ENCODE results near the gene PLD4.
"Not testable (repeated sequence)": the region's sequence is repeated elsewhere in the genome, so short reads cannot be mapped to it uniquely, and the experiment has no call there.

The PLD4 gene

GRCh38 chr14:104944436-104945205 is 19.9 kb downstream of the PLD4 start:
- H3K4me3 ChIP-seq (ENCODE audit: low read depth in 1 of 2, low read length in 1 of 2); H3K9me3 ChIP-seq; H3K27ac ChIP-seq; H3K36me3 ChIP-seq; H3K4me1 ChIP-seq (ENCODE audit: control insufficient read depth in 1 of 2, insufficient read depth in 1 of 2, low read depth in 1 of 2, low read length in 1 of 2); H3K27me3 ChIP-seq: not testable (repeated sequence)

- H3K9me3 ChIP-seq; H3K27ac ChIP-seq; H3K27me3 ChIP-seq; H3K4me1 ChIP-seq (ENCODE audit: control insufficient read depth in 1 of 2, insufficient read depth in 1 of 2, low read depth in 1 of 2, low read length in 1 of 2); H3K4me3 ChIP-seq (ENCODE audit: low read depth in 1 of 2, low read length in 1 of 2); H3K36me3 ChIP-seq: not testable (repeated sequence)
These were observed 20.6 kb downstream of the PLD4 start for GRCh38 chr14:104945266-104945665.

- not testable (repeated sequence) for H3K36me3 ChIP-seq; H3K4me3 ChIP-seq (ENCODE audit: low read depth in 1 of 2, low read length in 1 of 2); H3K27ac ChIP-seq; H3K9me3 ChIP-seq; H3K4me1 ChIP-seq (ENCODE audit: control insufficient read depth in 1 of 2, insufficient read depth in 1 of 2, low read depth in 1 of 2, low read length in 1 of 2); H3K27me3 ChIP-seq
These were observed 21.6 kb downstream of the PLD4 start for GRCh38 chr14:104945986-104946965.

DNA sequence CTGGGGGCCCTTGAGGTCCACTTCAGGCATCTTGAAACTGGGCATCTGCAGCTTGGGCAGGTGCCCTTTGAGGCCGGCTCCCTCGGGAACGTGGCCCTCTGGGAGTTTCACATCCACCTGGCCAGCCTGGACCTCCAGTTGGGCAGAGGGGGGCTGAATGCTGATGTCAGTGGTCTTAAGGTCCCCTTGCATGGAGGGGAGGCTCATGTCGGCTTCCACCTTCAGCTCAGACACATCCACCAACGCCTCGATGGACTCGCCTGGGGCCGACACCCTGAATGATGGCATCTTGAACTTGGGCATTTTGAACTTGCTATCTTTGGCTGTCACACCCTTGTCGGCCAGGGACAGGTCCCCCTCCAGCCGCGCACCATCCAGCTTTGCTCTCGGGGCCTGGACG is 22.5 kb downstream of the PLD4 start:
- H3K27me3 ChIP-seq; H3K36me3 ChIP-seq; H3K4me3 ChIP-seq (ENCODE audit: low read depth in 1 of 2, low read length in 1 of 2); H3K27ac ChIP-seq; H3K4me1 ChIP-seq (ENCODE audit: control insufficient read depth in 1 of 2, insufficient read depth in 1 of 2, low read depth in 1 of 2, low read length in 1 of 2); H3K9me3 ChIP-seq: not testable (repeated sequence)

DNA sequence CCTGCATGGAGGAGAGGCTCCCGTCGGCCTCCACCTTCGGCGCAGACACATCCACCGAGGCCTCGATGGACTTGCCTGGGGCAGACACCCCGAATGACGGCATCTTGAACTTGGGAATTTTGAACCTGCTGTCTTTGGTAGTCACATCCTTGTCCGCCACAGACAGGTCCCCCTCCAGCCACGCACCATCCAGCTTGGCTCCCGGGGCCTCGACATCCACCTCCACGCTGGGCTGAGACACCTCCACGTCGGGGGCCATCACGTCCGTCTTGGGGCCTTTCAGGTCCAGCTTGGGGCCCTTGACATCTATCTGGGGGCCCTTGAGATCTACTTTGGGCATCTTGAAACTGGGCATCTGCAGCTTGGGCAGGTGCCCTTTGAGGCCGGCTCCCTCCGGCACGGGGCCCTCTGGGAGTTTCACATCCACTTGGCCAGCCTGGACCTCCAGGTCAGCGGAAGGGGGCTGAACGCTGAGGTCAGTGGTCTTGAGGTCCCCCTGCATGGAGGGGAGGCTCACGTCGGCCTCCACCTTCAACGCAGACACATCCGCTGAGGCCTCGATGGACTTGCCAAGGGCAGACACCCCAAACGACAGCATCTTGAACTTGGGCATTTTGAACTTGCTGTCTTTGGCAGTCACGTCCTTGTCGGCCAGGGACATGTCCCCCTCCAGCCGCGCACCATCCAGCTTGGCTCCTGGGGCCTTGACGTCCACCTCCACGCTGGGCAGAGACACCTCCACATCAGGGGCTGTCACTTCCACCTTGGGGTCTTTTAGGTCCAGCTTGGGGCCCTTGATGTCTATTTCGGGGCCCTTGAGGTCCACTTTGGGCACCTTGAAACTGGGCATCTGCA is 23.4 kb downstream of the PLD4 start:
- H3K4me3 ChIP-seq (ENCODE audit: low read depth in 1 of 2, low read length in 1 of 2); H3K9me3 ChIP-seq; H3K4me1 ChIP-seq (ENCODE audit: control insufficient read depth in 1 of 2, insufficient read depth in 1 of 2, low read depth in 1 of 2, low read length in 1 of 2); H3K27ac ChIP-seq; H3K36me3 ChIP-seq; H3K27me3 ChIP-seq: not testable (repeated sequence)

DNA sequence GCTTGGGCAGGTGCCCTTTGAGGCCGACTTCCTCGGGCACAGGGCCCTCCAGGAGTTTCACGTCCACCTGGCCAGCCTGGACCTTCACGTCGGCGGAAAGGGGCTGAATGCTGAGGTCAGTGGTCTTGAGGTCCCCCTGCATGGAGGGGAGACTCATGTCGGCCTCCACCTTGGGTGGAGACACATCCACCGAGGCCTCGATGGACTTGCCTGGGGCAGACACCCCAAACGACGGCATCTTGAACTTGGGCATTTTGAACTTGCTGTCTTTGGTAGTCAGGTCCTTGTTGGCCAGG is 24.0 kb downstream of the PLD4 start:
- Histone ChIP-seq H3K4me3 (ENCODE audit: low read depth in 1 of 2, low read length in 1 of 2) (no peak overlapping the region), H3K27me3 (no peaks in the 10 kb centered on the region), H3K36me3 (no peaks in the 10 kb centered on the region), H3K4me1 (ENCODE audit: control insufficient read depth in 1 of 2, insufficient read depth in 1 of 2, low read depth in 1 of 2, low read length in 1 of 2) (no peaks in the 10 kb centered on the region), H3K9me3 (no peaks in the 10 kb centered on the region), H3K27ac (no peak overlapping the region)
- TF ChIP-seq, protein P1, sequence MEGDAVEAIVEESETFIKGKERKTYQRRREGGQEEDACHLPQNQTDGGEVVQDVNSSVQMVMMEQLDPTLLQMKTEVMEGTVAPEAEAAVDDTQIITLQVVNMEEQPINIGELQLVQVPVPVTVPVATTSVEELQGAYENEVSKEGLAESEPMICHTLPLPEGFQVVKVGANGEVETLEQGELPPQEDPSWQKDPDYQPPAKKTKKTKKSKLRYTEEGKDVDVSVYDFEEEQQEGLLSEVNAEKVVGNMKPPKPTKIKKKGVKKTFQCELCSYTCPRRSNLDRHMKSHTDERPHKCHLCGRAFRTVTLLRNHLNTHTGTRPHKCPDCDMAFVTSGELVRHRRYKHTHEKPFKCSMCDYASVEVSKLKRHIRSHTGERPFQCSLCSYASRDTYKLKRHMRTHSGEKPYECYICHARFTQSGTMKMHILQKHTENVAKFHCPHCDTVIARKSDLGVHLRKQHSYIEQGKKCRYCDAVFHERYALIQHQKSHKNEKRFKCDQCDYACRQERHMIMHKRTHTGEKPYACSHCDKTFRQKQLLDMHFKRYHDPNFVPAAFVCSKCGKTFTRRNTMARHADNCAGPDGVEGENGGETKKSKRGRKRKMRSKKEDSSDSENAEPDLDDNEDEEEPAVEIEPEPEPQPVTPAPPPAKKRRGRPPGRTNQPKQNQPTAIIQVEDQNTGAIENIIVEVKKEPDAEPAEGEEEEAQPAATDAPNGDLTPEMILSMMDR (IDR thresholded peaks at IDR 0.05): no peak

GRCh38 chr14:104949406-104949955 is 24.8 kb downstream of the PLD4 start:
- not testable (repeated sequence) for H3K36me3 ChIP-seq; H3K9me3 ChIP-seq; H3K4me1 ChIP-seq (ENCODE audit: control insufficient read depth in 1 of 2, insufficient read depth in 1 of 2, low read depth in 1 of 2, low read length in 1 of 2); H3K4me3 ChIP-seq (ENCODE audit: low read depth in 1 of 2, low read length in 1 of 2); H3K27me3 ChIP-seq; H3K27ac ChIP-seq

- H3K36me3 ChIP-seq: no peaks in the 10 kb centered on the region
- TF ChIP-seq, protein P1 (IDR thresholded peaks at IDR 0.05): no peak
- H3K4me1 ChIP-seq (ENCODE audit: control insufficient read depth in 1 of 2, insufficient read depth in 1 of 2, low read depth in 1 of 2, low read length in 1 of 2): no peaks in the 10 kb centered on the region
- no peaks in the 10 kb centered on the region for H3K27me3 ChIP-seq
- H3K9me3 ChIP-seq: no peaks in the 10 kb centered on the region
- H3K27ac ChIP-seq: no peak overlapping the region
- no peak overlapping the region for H3K4me3 ChIP-seq (ENCODE audit: low read depth in 1 of 2, low read length in 1 of 2)
These were observed 25.3 kb downstream of the PLD4 start for GRCh38 chr14:104950021-104950420.

- not testable (repeated sequence) for H3K4me3 ChIP-seq (ENCODE audit: low read depth in 1 of 2, low read length in 1 of 2); H3K4me1 ChIP-seq (ENCODE audit: control insufficient read depth in 1 of 2, insufficient read depth in 1 of 2, low read depth in 1 of 2, low read length in 1 of 2); H3K9me3 ChIP-seq; H3K36me3 ChIP-seq; H3K27ac ChIP-seq; H3K27me3 ChIP-seq
These were observed 26.0 kb downstream of the PLD4 start for GRCh38 chr14:104950701-104951100.

DNA sequence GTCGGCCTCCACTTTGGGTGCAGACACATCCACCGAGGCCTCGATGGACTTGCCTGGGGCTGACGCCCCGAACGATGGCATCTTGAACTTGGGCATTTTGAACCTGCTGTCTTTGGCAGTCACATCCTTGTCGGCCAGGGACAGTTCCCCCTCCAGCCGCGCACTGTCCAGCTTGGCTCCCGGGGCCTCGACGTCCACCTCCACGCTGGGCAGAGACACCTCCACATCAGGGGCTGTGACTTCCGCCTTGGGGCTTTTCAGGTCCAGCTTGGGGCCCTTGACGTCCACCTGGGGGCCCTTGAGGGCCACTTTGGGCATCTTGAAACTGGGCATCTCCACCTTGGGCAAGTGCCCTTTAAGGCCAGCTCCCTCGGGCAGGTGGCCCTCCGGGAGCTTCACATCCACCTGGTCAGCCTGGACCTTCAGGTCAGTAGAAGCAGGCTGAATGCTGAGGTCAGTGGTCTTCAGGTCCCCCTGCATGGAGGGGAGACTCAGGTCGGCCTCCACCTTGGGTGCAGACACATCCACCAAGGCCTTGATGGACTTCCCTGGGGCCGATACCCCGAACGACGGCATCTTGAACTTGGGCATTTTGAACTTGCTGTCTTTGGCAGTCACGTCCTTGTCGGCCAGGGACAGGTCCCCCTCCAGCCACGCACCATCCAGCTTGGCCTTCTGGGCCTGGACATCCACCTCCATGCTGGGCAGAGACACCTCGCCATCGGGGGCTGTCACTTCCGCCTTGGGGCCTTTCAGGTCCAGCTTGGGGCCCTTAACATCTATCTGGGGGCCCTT is 27.4 kb downstream of the PLD4 start:
- H3K36me3 ChIP-seq; H3K4me3 ChIP-seq (ENCODE audit: low read depth in 1 of 2, low read length in 1 of 2); H3K27ac ChIP-seq; H3K4me1 ChIP-seq (ENCODE audit: control insufficient read depth in 1 of 2, insufficient read depth in 1 of 2, low read depth in 1 of 2, low read length in 1 of 2); H3K27me3 ChIP-seq; H3K9me3 ChIP-seq: not testable (repeated sequence)

All from neutrophil (primary cell).